ENCODE results near the gene PDPN.

DNA sequence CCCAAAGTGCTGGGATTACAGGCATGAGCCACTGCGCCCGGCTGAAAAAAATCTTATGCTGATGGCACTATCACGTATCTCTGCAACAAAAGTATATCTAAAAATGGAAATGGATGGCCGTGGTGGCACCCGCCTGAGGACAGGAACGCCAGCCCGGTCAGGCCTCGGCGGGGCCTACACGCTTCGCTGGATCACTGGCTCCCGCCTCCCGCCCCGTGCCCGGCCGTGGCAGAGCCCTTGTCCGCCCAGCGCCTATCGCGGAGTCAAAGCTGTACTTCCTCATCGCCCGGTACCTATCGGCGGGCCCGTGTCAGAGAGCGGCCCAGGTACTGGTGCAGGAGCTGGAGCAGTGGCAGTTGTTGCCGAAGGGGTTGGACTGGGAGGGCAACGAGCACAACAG, 28.8 kb upstream of the PDPN start:
- TF ChIP-seq, protein P1, sequence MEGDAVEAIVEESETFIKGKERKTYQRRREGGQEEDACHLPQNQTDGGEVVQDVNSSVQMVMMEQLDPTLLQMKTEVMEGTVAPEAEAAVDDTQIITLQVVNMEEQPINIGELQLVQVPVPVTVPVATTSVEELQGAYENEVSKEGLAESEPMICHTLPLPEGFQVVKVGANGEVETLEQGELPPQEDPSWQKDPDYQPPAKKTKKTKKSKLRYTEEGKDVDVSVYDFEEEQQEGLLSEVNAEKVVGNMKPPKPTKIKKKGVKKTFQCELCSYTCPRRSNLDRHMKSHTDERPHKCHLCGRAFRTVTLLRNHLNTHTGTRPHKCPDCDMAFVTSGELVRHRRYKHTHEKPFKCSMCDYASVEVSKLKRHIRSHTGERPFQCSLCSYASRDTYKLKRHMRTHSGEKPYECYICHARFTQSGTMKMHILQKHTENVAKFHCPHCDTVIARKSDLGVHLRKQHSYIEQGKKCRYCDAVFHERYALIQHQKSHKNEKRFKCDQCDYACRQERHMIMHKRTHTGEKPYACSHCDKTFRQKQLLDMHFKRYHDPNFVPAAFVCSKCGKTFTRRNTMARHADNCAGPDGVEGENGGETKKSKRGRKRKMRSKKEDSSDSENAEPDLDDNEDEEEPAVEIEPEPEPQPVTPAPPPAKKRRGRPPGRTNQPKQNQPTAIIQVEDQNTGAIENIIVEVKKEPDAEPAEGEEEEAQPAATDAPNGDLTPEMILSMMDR (IDR thresholded peaks at IDR 0.05) = no peak
- TF ChIP-seq POLR2A (IDR thresholded peaks at IDR 0.05) = no peak

Data from body of pancreas (tissue), 4 donors.